HepG2 (cell line): Measurements from ENCODE around the gene HMCN1. TPM values are rescaled to one million over a fixed set of nuclear protein-coding genes. Genes with fewer than 3 reads are reported as not detected.
"Not testable (repeated sequence)": the region's sequence is repeated elsewhere in the genome, so short reads cannot be mapped to it uniquely, and the experiment has no call there.

Experiments
- ERF ChIP-seq: IDR thresholded peaks from 2 replicates; pipeline ENCODE4 v1.6.1; 2018; ENCODE audit warnings: missing biosample characterization, missing genetic modification reagents
- FOSL2 ChIP-seq: sonication (generic); formaldehyde crosslinking; IDR thresholded peaks from 2 replicates; pipeline ENCODE4 v1.4.0; 2020; ENCODE audit warnings: missing genetic modification reagents
- FOXA1 ChIP-seq, 2 experiments: fragments of 450-650 bp in 1 of 2; sonication (generic) in 1 of 2; formaldehyde crosslinking in 1 of 2; IDR thresholded peaks; 2 replicates each; pipeline versions ENCODE4 v1.4.0 to v1.6.1; 2016 to 2020; ENCODE audit warnings: missing genetic modification reagents in 1 of 2
- FOXJ3 ChIP-seq: sonication (generic); formaldehyde crosslinking; IDR thresholded peaks from 2 replicates; pipeline ENCODE4 v1.4.0; 2020; ENCODE audit warnings: missing genetic modification reagents, mild to moderate bottlenecking, borderline replicate concordance
- FOXO1 ChIP-seq: sonication (generic); formaldehyde crosslinking; IDR thresholded peaks from 2 replicates; pipeline ENCODE4 v1.4.0; 2020; ENCODE audit warnings: missing genetic modification reagents
- HOXA3 ChIP-seq: sonication (generic); formaldehyde crosslinking; IDR thresholded peaks from 2 replicates; pipeline ENCODE4 v1.5.0; 2020; ENCODE audit warnings: missing genetic modification reagents
- KAT8 ChIP-seq: IDR thresholded peaks from 2 replicates; pipeline ENCODE4 v1.6.1; 2016; ENCODE audit warnings: missing genetic modification reagents, missing compliant biosample characterization
- KDM6A ChIP-seq: IDR thresholded peaks from 2 replicates; pipeline ENCODE4 v1.6.1; 2016; ENCODE audit warnings: low read depth
- RXRA ChIP-seq: sonication (generic); formaldehyde crosslinking; IDR thresholded peaks from 2 replicates; pipeline ENCODE4 v1.5.1; 2020; ENCODE audit warnings: missing genetic modification reagents
- RXRB ChIP-seq: IDR thresholded peaks from 2 replicates; pipeline ENCODE4 v1.6.1; 2016; ENCODE audit warnings: borderline replicate concordance, missing genetic modification reagents, missing compliant biosample characterization
- SOX5 ChIP-seq: IDR thresholded peaks from 2 replicates; pipeline ENCODE4 v1.6.1; 2016; ENCODE audit warnings: borderline replicate concordance
- ZNF614 ChIP-seq: IDR thresholded peaks from 2 replicates; pipeline ENCODE4 v1.6.1; 2018; ENCODE audit warnings: missing biosample characterization, missing genetic modification reagents, inconsistent platforms, borderline replicate concordance
- ZNF792 ChIP-seq: IDR thresholded peaks from 2 replicates; pipeline ENCODE4 v1.6.1; 2016
- polyA plus RNA-seq, 8 experiments: library from polyadenylated mRNA; depleted of rRNA in 3 of 8; stranded (reverse) in 7 of 8; unstranded in 1 of 8; fragments of >200 nt; fragmentation: Illumina TruSeq in 4 of 8; extraction: Trizol in 4 of 8; gene quantifications; 2 replicates each; pipeline versions ENCODE4 v1.2.1 to v1.2.3, GENCODE V29; 2011 to 2016; ENCODE audit warnings: low read depth in 4 of 8, missing spikeins in 1 of 8, mixed read lengths in 1 of 8; ENCODE audit not compliant: insufficient read depth in 1 of 8
- total RNA-seq, 5 experiments: library from RNA; depleted of rRNA; stranded (reverse); fragments of >200 nt; fragmentation: Illumina TruSeq; extraction: Trizol; gene quantifications; 2 replicates each; pipeline ENCODE4 v1.2.3, GENCODE V29; 2016; ENCODE audit warnings: low read depth in 1 of 5
- TF ChIP-seq, protein P1 (sequence below): sonication (generic); formaldehyde crosslinking; IDR thresholded peaks from 2 replicates; pipeline ENCODE4 v1.5.0; 2020; ENCODE audit warnings: missing genetic modification reagents
- TF ChIP-seq, protein P2 (sequence below): sonication (generic); formaldehyde crosslinking; IDR thresholded peaks from 2 replicates; pipeline ENCODE4 v1.5.1; 2020; ENCODE audit warnings: mild to moderate bottlenecking, missing genetic modification reagents, moderate library complexity
- TF ChIP-seq, protein P3 (sequence below): sonication (generic); formaldehyde crosslinking; IDR thresholded peaks from 2 replicates; pipeline ENCODE4 v1.5.1; 2020; ENCODE audit warnings: mild to moderate bottlenecking, missing genetic modification reagents, borderline replicate concordance
- TF ChIP-seq, protein P4 (sequence below): IDR thresholded peaks from 2 replicates; pipeline ENCODE4 v1.6.1; 2016; ENCODE audit warnings: low read depth, borderline replicate concordance
- TF ChIP-seq, protein P5 (sequence below): sonication (generic); formaldehyde crosslinking; IDR thresholded peaks from 2 replicates; pipeline ENCODE4 v1.4.0; 2020; ENCODE audit warnings: missing genetic modification reagents

HMCN1 gene
- total and polyA plus RNA-seq, 2 of the 13 experiments (the other 11 are each of a cell fraction or from before 2014, with no cell fraction given) = 0.03 TPM; not detected in 1

DNA sequence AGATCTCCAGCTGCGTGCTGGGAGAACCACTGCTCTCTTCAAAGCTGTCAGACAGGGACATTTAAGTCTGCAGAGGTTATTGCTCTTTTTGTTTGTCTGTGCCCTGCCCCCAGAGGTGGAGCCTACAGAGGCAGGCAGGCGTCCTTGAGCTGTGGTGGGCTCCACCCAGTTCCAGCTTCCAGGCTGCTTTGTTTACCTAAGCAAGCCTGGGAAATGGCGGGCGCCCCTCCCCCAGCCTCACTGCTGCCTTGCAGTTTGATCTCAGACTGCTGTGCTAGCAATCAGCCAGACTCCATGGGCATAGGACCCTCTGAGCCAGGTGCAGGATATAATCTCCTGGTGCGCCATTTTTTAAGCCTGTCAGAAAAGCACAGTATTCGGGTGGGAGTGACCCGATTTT, 428.7 kb downstream of the HMCN1 start (continued):
- TF ChIP-seq, protein P1, sequence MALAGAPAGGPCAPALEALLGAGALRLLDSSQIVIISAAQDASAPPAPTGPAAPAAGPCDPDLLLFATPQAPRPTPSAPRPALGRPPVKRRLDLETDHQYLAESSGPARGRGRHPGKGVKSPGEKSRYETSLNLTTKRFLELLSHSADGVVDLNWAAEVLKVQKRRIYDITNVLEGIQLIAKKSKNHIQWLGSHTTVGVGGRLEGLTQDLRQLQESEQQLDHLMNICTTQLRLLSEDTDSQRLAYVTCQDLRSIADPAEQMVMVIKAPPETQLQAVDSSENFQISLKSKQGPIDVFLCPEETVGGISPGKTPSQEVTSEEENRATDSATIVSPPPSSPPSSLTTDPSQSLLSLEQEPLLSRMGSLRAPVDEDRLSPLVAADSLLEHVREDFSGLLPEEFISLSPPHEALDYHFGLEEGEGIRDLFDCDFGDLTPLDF (CRISPR knock-in tag) = 0 out of 2 replicates have a peak, but pooled peaks have one; percentile 37
- TF ChIP-seq SOX5 (CRISPR knock-in tag) (peak; percentile 21; the same call in 1 of the 2 replicates), KDM6A (CRISPR knock-in tag) (0 out of 2 replicates have a peak, but pooled peaks have one; percentile 30), ERF (0 out of 2 replicates have a peak, but pooled peaks have one; percentile 28), RXRB (CRISPR knock-in tag) (peak; percentile 44; the same call in 1 of the 2 replicates), FOSL2 (CRISPR knock-in tag) (peak; percentile 26; the same call in 1 of the 2 replicates), KAT8 (CRISPR knock-in tag) (peak; percentile 59), FOXJ3 (CRISPR knock-in tag) (peak; percentile 64; the same call in 1 of the 2 replicates), FOXO1 (CRISPR knock-in tag) (peak; percentile 20; the same call in 1 of the 2 replicates), ZNF792 (CRISPR knock-in tag) (peak; percentile 22; the same call in 1 of the 2 replicates), RXRA (CRISPR knock-in tag) (peak; percentile 67), HOXA3 (peak; percentile 75), ZNF614 (CRISPR knock-in tag) (0 out of 2 replicates have a peak, but pooled peaks have one; percentile 18), FOXA1 (CRISPR knock-in tag; IDR thresholded peaks at IDR 0.05) (peak; percentile 91)
- TF ChIP-seq, protein P2, sequence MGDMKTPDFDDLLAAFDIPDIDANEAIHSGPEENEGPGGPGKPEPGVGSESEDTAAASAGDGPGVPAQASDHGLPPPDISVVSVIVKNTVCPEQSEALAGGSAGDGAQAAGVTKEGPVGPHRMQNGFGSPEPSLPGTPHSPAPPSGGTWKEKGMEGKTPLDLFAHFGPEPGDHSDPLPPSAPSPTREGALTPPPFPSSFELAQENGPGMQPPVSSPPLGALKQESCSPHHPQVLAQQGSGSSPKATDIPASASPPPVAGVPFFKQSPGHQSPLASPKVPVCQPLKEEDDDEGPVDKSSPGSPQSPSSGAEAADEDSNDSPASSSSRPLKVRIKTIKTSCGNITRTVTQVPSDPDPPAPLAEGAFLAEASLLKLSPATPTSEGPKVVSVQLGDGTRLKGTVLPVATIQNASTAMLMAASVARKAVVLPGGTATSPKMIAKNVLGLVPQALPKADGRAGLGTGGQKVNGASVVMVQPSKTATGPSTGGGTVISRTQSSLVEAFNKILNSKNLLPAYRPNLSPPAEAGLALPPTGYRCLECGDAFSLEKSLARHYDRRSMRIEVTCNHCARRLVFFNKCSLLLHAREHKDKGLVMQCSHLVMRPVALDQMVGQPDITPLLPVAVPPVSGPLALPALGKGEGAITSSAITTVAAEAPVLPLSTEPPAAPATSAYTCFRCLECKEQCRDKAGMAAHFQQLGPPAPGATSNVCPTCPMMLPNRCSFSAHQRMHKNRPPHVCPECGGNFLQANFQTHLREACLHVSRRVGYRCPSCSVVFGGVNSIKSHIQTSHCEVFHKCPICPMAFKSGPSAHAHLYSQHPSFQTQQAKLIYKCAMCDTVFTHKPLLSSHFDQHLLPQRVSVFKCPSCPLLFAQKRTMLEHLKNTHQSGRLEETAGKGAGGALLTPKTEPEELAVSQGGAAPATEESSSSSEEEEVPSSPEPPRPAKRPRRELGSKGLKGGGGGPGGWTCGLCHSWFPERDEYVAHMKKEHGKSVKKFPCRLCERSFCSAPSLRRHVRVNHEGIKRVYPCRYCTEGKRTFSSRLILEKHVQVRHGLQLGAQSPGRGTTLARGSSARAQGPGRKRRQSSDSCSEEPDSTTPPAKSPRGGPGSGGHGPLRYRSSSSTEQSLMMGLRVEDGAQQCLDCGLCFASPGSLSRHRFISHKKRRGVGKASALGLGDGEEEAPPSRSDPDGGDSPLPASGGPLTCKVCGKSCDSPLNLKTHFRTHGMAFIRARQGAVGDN (CRISPR knock-in tag) = peak; percentile 38; the same call in 1 of the 2 replicates
- TF ChIP-seq, protein P3, sequence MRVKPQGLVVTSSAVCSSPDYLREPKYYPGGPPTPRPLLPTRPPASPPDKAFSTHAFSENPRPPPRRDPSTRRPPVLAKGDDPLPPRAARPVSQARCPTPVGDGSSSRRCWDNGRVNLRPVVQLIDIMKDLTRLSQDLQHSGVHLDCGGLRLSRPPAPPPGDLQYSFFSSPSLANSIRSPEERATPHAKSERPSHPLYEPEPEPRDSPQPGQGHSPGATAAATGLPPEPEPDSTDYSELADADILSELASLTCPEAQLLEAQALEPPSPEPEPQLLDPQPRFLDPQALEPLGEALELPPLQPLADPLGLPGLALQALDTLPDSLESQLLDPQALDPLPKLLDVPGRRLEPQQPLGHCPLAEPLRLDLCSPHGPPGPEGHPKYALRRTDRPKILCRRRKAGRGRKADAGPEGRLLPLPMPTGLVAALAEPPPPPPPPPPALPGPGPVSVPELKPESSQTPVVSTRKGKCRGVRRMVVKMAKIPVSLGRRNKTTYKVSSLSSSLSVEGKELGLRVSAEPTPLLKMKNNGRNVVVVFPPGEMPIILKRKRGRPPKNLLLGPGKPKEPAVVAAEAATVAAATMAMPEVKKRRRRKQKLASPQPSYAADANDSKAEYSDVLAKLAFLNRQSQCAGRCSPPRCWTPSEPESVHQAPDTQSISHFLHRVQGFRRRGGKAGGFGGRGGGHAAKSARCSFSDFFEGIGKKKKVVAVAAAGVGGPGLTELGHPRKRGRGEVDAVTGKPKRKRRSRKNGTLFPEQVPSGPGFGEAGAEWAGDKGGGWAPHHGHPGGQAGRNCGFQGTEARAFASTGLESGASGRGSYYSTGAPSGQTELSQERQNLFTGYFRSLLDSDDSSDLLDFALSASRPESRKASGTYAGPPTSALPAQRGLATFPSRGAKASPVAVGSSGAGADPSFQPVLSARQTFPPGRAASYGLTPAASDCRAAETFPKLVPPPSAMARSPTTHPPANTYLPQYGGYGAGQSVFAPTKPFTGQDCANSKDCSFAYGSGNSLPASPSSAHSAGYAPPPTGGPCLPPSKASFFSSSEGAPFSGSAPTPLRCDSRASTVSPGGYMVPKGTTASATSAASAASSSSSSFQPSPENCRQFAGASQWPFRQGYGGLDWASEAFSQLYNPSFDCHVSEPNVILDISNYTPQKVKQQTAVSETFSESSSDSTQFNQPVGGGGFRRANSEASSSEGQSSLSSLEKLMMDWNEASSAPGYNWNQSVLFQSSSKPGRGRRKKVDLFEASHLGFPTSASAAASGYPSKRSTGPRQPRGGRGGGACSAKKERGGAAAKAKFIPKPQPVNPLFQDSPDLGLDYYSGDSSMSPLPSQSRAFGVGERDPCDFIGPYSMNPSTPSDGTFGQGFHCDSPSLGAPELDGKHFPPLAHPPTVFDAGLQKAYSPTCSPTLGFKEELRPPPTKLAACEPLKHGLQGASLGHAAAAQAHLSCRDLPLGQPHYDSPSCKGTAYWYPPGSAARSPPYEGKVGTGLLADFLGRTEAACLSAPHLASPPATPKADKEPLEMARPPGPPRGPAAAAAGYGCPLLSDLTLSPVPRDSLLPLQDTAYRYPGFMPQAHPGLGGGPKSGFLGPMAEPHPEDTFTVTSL (CRISPR knock-in tag) = 0 out of 2 replicates have a peak, but pooled peaks have one; percentile 20
- TF ChIP-seq, protein P4, sequence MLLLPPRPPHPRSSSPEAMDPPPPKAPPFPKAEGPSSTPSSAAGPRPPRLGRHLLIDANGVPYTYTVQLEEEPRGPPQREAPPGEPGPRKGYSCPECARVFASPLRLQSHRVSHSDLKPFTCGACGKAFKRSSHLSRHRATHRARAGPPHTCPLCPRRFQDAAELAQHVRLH (CRISPR knock-in tag) = 0 out of 2 replicates have a peak, but pooled peaks have one; percentile 49
- TF ChIP-seq, protein P5, sequence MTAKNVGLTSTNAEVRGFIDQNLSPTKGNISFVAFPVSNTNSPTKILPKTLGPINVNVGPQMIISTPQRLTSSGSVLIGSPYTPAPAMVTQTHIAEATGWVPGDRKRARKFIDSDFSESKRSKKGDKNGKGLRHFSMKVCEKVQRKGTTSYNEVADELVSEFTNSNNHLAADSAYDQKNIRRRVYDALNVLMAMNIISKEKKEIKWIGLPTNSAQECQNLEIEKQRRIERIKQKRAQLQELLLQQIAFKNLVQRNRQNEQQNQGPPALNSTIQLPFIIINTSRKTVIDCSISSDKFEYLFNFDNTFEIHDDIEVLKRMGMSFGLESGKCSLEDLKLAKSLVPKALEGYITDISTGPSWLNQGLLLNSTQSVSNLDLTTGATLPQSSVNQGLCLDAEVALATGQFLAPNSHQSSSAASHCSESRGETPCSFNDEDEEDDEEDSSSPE = peak; percentile 57
- not testable (repeated sequence) for TF ChIP-seq FOXA1 (IDR thresholded peaks at IDR 0.05)
